ENCODE measurements around the gene FAM184A. TPM values are rescaled to one million over a fixed set of nuclear protein-coding genes. Genes with fewer than 3 reads are reported as not detected.

Gene FAM184A
- total and polyA plus RNA-seq, 2 donors from 2014 or later = 3.4 to 9.0 TPM

DNA sequence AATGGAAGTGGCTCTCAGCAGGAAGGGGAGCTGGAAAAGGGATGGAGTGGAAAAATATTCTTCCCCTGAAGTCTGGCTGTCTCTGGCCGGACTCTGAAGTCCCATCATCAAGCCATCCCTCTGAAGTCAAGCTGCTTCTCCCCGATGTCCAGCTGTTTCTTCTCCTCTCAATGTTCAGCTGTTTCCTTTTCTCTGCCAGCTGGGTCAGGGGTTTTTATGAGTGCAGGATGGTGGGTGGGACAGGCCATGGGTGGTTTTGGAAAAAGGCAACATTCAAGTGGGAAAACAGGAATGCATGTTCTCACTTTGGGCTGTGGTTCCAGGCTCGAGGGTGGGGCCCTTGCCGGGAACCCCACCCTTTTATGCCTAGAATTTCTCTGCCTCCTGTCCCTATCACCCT lies 48.4 kb upstream of the FAM184A start:
- DNase-seq = no peak
- Histone ChIP-seq H3K9ac (ENCODE audit: low read length in 3 of 3) (no peak overlapping the region), H3K4me1 (ENCODE audit: control insufficient read depth in 2 of 3, insufficient read depth in 2 of 3, low read depth in 1 of 3, low read length in 3 of 3) (peaks cover 0 to 2% (median 0%) of the 10 kb centered on the region in 3 donors), H3K4me3 (ENCODE audit: low read length in 3 of 3) (no peak overlapping the region), H3K9me3 (ENCODE audit: control insufficient read depth in 2 of 3, insufficient read depth in 1 of 3, low read length in 3 of 3) (peaks cover 0 to 4% (median 0%) of the 10 kb centered on the region in 3 donors), H3K36me3 (ENCODE audit: control insufficient read depth in 2 of 3, insufficient read depth in 3 of 3, low read length in 3 of 3) (no peaks in the 10 kb centered on the region), H3K27ac (ENCODE audit: low read depth in 2 of 2, low read length in 2 of 2) (no peak overlapping the region), H3K27me3 (ENCODE audit: control insufficient read depth, insufficient read depth, low read length) (no peaks in the 10 kb centered on the region)
- TF ChIP-seq, protein P1, sequence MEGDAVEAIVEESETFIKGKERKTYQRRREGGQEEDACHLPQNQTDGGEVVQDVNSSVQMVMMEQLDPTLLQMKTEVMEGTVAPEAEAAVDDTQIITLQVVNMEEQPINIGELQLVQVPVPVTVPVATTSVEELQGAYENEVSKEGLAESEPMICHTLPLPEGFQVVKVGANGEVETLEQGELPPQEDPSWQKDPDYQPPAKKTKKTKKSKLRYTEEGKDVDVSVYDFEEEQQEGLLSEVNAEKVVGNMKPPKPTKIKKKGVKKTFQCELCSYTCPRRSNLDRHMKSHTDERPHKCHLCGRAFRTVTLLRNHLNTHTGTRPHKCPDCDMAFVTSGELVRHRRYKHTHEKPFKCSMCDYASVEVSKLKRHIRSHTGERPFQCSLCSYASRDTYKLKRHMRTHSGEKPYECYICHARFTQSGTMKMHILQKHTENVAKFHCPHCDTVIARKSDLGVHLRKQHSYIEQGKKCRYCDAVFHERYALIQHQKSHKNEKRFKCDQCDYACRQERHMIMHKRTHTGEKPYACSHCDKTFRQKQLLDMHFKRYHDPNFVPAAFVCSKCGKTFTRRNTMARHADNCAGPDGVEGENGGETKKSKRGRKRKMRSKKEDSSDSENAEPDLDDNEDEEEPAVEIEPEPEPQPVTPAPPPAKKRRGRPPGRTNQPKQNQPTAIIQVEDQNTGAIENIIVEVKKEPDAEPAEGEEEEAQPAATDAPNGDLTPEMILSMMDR (IDR thresholded peaks at IDR 0.05; ENCODE audit: borderline replicate concordance, extremely low read depth, insufficient read depth) = no peak
- intact Hi-C loops (cut with DNase I) = no loop called here
- FAIRE-seq = no peak

DNA sequence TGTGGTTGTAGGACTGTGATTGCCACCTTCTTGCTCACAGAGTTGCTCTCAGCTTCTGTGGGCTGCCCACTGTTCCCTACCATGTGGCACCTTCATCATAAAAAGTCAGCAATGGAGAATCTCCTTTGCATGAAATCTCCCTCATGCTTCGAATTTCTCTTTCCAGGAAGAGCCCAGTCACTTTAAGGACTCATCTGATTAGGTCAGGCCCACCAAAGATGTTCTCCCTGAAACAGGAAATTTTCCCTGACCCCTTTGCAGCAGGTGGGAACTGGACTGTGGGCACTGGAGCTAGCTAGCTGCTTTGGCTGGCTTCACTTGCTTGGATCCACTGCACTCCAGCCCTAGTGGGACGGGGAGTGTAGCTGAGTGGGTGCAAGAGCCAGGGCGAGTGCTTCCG lies 47.7 kb upstream of the FAM184A start:
- FAIRE-seq (no peak), DNase-seq (no peak)
- Histone ChIP-seq H3K4me1 (ENCODE audit: control insufficient read depth in 2 of 3, insufficient read depth in 2 of 3, low read depth in 1 of 3, low read length in 3 of 3) (peaks cover 0 to 2% (median 0%) of the 10 kb centered on the region in 3 donors), H3K36me3 (ENCODE audit: control insufficient read depth in 2 of 3, insufficient read depth in 3 of 3, low read length in 3 of 3) (no peaks in the 10 kb centered on the region), H3K27ac (ENCODE audit: low read depth in 2 of 2, low read length in 2 of 2) (no peak overlapping the region), H3K27me3 (ENCODE audit: control insufficient read depth, insufficient read depth, low read length) (no peaks in the 10 kb centered on the region), H3K9ac (ENCODE audit: low read length in 3 of 3) (no peak overlapping the region), H3K4me3 (ENCODE audit: low read length in 3 of 3) (no peak overlapping the region), H3K9me3 (ENCODE audit: control insufficient read depth in 2 of 3, insufficient read depth in 1 of 3, low read length in 3 of 3) (peaks cover 0 to 4% (median 0%) of the 10 kb centered on the region in 3 donors)
- intact Hi-C loops (cut with DNase I) = no loop called here
- TF ChIP-seq, protein P1 (IDR thresholded peaks at IDR 0.05; ENCODE audit: borderline replicate concordance, extremely low read depth, insufficient read depth) = no peak

DNA sequence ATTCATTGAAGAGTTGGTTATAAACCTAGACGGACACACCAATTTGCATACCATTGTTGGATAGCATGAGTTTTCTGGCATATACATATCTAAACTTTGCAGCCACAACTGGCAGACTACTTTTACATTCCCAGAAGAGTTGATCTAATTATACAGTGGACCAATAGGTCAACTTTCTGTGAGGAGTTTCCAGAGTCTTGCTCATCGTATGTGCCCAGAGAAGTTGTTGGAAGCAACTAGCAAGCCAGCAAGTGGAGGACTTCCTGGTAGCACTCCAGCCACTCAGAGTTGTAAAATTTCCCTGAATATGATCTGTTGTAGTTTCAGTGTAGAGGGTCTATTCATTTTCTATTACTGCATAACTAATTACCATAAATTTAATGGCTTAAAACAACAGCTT lies 47.1 kb upstream of the FAM184A start:
- H3K27me3 ChIP-seq (ENCODE audit: control insufficient read depth, insufficient read depth, low read length) = no peaks in the 10 kb centered on the region
- H3K4me3 ChIP-seq (ENCODE audit: low read length in 3 of 3) = no peak overlapping the region
- H3K9me3 ChIP-seq (ENCODE audit: control insufficient read depth in 2 of 3, insufficient read depth in 1 of 3, low read length in 3 of 3) = peaks cover 0 to 4% (median 0%) of the 10 kb centered on the region in 3 donors
- DNase-seq = no peak
- H3K36me3 ChIP-seq (ENCODE audit: control insufficient read depth in 2 of 3, insufficient read depth in 3 of 3, low read length in 3 of 3) = no peaks in the 10 kb centered on the region
- H3K27ac ChIP-seq (ENCODE audit: low read depth in 2 of 2, low read length in 2 of 2) = no peak overlapping the region
- H3K9ac ChIP-seq (ENCODE audit: low read length in 3 of 3) = no peak overlapping the region
- TF ChIP-seq, protein P1 (IDR thresholded peaks at IDR 0.05; ENCODE audit: borderline replicate concordance, extremely low read depth, insufficient read depth) = no peak
- FAIRE-seq = no peak
- H3K4me1 ChIP-seq (ENCODE audit: control insufficient read depth in 2 of 3, insufficient read depth in 2 of 3, low read depth in 1 of 3, low read length in 3 of 3) = peaks cover 0 to 2% (median 0%) of the 10 kb centered on the region in 3 donors
- intact Hi-C loops (cut with DNase I) = no loop called here

All from kidney (tissue), 14 donors.